Breast epithelium (tissue), 4 donors: ENCODE results near the gene POLR2L. TPM values are rescaled to one million over a fixed set of nuclear protein-coding genes. Genes with fewer than 3 reads are reported as not detected.

Experiments used
- DNase-seq, 2 donors: peaks; one replicate each; pipeline ENCODE4 v3.0.0-alpha.2; 2019; ENCODE audit warnings: low spot score in 2 of 2
- H3K27ac ChIP-seq, 2 donors: fragments of 200-600 bp; sonication (generic) in 1 of 2; one replicate each; pipeline ENCODE4 v1.5.1; 2016 to 2019; ENCODE audit warnings: mild to moderate bottlenecking in 1 of 2
- H3K27me3 ChIP-seq, 2 donors: fragments of 200-600 bp; sonication (generic) in 1 of 2; one replicate each; pipeline versions ENCODE4 v1.5.1 to v1.6.0; 2017 to 2019; ENCODE audit warnings: control low read depth in 1 of 2, mild to moderate bottlenecking in 1 of 2
- H3K36me3 ChIP-seq: fragments of 200-600 bp; one replicate; pipeline ENCODE4 v1.5.1; 2019
- H3K4me1 ChIP-seq, 2 donors: fragments of 200-600 bp; sonication (generic); one replicate each; pipeline ENCODE4 v1.5.1; 2016 to 2019; ENCODE audit warnings: control low read depth in 1 of 2
- H3K4me3 ChIP-seq, 3 donors: fragments of 200-600 bp; sonication (generic); 1 replicate in 2 of 3; 2 replicates in 1 of 3; pipeline ENCODE4 v1.5.1; 2016 to 2019; ENCODE audit warnings: mild to moderate bottlenecking in 3 of 3, moderate library complexity in 2 of 3
- H3K9me3 ChIP-seq, 2 donors: fragments of 200-600 bp; sonication (generic) in 1 of 2; one replicate each; pipeline ENCODE4 v1.5.1; 2016 to 2019; ENCODE audit warnings: control low read depth in 1 of 2
- POLR2A ChIP-seq: fragments of 450-650 bp; IDR thresholded peaks from one replicate; pipeline ENCODE4 v1.6.1; 2016; ENCODE audit warnings: antibody characterized with exemption, mild to moderate bottlenecking, moderate library complexity
- POLR2AphosphoS5 ChIP-seq, 3 donors: sonication (generic); formaldehyde crosslinking; IDR thresholded peaks; one replicate each; pipeline ENCODE4 v1.6.1; 2017; ENCODE audit warnings: antibody characterized with exemption in 3 of 3
- intact Hi-C: fragments of 100-400 bp; cut with DNase I; formaldehyde crosslinking; loops from one replicate; pipeline ENCODE4 v1.15.1; 2023; ENCODE audit warnings: low total_unique reads
- total RNA-seq, 3 donors: library from RNA; depleted of rRNA; stranded (reverse); fragments of >200 nt; gene quantifications; one replicate each; pipeline ENCODE4 v1.1.0, GENCODE V29; 2016
- TF ChIP-seq, protein P1 (sequence below), 3 donors: fragments of 450-650 bp; IDR thresholded peaks; one replicate each; pipeline ENCODE4 v1.5.1; 2016 to 2017; ENCODE audit warnings: antibody characterized with exemption in 3 of 3, mild to moderate bottlenecking in 3 of 3, moderate library complexity in 3 of 3

The POLR2L gene
- total RNA-seq, 3 donors from 2014 or later: 51.8 to 126 (median 96.7) TPM

DNA sequence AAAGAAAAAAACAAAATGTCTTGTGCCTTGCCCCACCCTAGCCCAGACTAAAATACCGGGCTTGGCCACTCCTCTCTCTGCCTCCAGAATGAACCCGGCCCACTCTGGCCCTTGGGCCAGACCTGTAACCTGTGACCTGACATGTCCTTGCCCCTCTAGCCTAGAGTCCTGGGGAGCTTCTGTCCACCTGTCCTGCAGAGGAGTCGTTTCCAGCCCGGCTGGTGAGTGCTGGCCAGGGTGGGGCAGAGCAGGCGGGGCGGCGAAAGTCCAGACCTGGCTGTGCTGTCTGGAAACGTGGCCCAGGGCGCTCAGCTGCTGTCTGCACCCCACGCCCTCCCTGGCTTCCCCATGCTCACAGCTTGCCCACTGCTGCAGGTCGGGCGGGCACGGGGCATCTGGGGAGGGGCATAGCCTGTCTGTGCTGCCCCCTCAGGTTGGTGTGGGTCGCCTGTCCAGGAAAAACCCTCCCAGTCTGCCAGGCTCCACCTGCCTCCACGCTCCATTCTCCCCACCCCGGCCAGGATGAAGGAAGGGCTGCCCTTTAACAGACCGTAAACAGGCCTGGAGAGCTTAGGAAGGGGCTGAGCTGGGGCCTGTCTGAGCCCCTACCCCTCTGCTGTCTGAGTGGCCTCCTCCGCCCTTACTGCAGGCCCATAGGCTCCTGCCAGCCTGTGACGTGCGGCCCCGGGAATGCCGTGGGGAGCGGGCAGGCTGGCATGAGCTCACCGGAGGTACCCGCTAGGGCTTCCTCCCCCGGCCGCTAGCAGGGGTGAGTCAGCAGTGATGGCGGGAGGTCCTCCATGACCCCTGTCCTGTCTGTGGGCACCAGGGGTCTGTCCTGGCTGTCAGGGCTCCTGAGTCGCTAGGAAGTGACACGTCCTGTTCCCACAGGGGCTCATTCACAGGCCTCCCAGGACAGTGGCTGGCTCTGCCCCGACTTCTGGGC, 7.7 kb downstream of the POLR2L start:
- no peaks in the 10 kb centered on the region for H3K36me3 ChIP-seq
- peaks cover 18 to 24% of the 10 kb centered on the region in 2 donors for H3K4me1 ChIP-seq
- TF ChIP-seq POLR2AphosphoS5 (IDR thresholded peaks at IDR 0.05): peak; percentile 44 to 65 (median 53)
- no peak for TF ChIP-seq POLR2A
- TF ChIP-seq, protein P1, sequence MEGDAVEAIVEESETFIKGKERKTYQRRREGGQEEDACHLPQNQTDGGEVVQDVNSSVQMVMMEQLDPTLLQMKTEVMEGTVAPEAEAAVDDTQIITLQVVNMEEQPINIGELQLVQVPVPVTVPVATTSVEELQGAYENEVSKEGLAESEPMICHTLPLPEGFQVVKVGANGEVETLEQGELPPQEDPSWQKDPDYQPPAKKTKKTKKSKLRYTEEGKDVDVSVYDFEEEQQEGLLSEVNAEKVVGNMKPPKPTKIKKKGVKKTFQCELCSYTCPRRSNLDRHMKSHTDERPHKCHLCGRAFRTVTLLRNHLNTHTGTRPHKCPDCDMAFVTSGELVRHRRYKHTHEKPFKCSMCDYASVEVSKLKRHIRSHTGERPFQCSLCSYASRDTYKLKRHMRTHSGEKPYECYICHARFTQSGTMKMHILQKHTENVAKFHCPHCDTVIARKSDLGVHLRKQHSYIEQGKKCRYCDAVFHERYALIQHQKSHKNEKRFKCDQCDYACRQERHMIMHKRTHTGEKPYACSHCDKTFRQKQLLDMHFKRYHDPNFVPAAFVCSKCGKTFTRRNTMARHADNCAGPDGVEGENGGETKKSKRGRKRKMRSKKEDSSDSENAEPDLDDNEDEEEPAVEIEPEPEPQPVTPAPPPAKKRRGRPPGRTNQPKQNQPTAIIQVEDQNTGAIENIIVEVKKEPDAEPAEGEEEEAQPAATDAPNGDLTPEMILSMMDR (IDR thresholded peaks at IDR 0.05): peak in 1 of 3 donors; percentile 21
- peak overlapping the region; percentile 84 to 93 for H3K27ac ChIP-seq
- no peaks in the 10 kb centered on the region for H3K27me3 ChIP-seq
- peak overlapping the region; percentile 71 to 79 (median 76) for H3K4me3 ChIP-seq
- intact Hi-C loops: no loop called here
- H3K9me3 ChIP-seq: no peaks in the 10 kb centered on the region
- DNase-seq: peak; percentile 88 to 92

DNA sequence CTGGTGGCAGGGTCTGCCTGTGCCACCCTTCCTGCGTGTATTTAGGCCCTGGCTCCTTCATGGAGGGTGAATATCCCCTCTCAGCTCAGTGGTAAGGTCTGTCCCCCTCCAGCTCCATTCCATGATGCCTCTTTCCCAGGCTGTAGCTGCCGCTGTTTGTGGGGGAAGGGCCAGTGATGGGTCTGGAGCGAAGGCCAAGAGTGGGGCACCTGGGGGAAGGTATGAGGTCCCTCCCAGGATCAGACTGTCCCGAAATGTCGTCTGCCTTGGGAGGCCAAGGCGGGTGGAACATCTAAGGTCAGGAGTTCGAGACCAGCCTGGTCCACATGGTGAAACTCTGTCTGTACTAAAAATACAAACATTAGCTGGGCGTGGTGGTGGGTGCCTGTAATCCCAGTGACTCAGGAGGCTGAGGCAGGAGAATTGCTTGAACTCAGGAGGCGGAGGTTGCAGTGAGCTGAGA, 8.4 kb downstream of the POLR2L start:
- no peaks in the 10 kb centered on the region for H3K9me3 ChIP-seq
- peak overlapping the region; percentile 71 to 79 (median 76) for H3K4me3 ChIP-seq
- no peaks in the 10 kb centered on the region for H3K36me3 ChIP-seq
- TF ChIP-seq POLR2A (no peak), POLR2AphosphoS5 (IDR thresholded peaks at IDR 0.05) (peak in 1 of 3 donors; percentile 45)
- TF ChIP-seq, protein P1 (IDR thresholded peaks at IDR 0.05): no peak
- no peak for DNase-seq
- no peaks in the 10 kb centered on the region for H3K27me3 ChIP-seq
- H3K4me1 ChIP-seq: peaks cover 21 to 30% of the 10 kb centered on the region in 2 donors
- intact Hi-C loops: no loop called here
- H3K27ac ChIP-seq: peak overlapping the region; percentile 84 to 93

DNA sequence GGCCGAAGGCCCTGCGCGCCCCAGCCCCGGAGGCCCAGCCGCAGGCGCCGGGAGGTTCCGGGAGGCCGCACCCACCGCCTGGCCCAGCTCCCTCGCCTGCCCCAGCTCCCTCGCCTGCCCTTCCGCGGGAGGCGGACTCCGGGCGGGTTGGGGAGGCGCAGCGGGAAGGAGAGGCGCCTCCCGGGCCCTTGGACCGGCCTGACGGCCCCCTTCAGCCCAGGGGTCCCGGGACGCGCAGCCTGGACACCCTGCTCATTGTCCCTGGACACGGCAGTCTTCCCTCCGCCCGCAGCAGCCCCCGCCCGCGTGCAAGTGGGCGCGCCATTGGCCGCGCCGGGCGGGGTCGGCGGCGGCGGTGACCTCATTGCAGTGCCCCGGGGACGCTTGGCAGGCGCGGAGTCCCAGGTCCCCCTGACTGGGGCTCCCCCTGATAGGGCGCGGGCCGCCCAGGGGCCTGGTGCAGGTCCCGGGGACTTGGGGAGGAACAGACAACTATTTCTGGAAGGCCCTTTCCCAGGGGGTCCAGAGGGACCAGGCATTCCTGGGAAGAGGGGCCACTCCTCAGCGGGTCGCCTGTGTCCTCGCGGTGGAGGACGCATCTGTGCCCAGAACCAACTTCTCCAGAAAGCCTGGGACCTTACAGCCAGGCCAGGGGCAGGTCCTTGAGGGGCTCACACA, 9.1 kb downstream of the POLR2L start:
- intact Hi-C loops: no loop called here
- Histone ChIP-seq H3K27ac (peak overlapping the region; percentile 84 to 93), H3K4me1 (peaks cover 27 to 37% of the 10 kb centered on the region in 2 donors), H3K27me3 (no peaks in the 10 kb centered on the region), H3K36me3 (no peaks in the 10 kb centered on the region), H3K4me3 (peak overlapping the region; percentile 71 to 79 (median 76)), H3K9me3 (no peaks in the 10 kb centered on the region)
- TF ChIP-seq POLR2A (no peak), POLR2AphosphoS5 (IDR thresholded peaks at IDR 0.05) (peak; percentile 19 to 40 (median 27))
- TF ChIP-seq, protein P1 (IDR thresholded peaks at IDR 0.05): no peak
- DNase-seq: no peak

DNA sequence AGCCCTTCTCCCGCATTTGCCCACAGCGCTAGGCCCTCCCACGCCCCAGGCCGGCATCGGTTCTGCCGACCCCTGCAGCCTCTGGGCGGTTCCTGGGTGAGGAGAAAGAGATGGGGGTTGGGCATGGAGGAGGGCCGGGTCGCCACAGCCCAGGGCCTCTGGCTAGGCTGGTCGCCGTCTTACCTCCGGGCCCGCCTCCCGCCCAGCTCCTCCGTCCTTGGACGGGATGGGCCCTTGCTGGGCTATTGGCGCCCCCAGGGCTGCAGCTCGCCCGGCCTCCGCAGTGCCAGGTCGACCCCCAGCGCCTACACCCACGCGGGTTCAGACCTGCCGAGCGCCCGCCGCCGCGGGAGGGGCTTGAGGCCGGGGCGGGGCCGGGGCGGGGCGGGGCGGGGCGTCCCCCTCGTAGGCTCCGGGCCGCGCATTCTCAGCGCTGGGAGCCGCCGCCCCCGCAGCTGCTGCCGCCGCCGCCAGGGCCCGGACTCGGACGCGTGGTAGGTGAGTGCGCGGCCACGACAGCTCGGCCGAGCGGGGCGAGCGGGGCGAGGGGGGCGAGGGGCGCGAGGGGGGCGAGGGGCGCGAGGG, 9.7 kb downstream of the POLR2L start, which contains the start of gene CD151:
TSS of gene CD151 (plus strand) at position 424 of the 585 bp plus-strand sequence. CDS start 3,118 bp downstream, outside the sequence.
- peak within 1 kb of the TSS; percentile 71 to 79 (median 76) for H3K4me3 ChIP-seq
- no peaks in the 10 kb centered on the region for H3K27me3 ChIP-seq
- TF ChIP-seq POLR2AphosphoS5 (IDR thresholded peaks at IDR 0.05) (peak in 1 of 3 donors; percentile 28), POLR2A (no peak)
- no peaks in the 10 kb centered on the region for H3K9me3 ChIP-seq
- H3K36me3 ChIP-seq: no peaks in the 10 kb centered on the region
- peak within 1 kb of the TSS; percentile 84 to 93 for H3K27ac ChIP-seq
- intact Hi-C loops: no loop called here
- DNase-seq: no peak
- peaks cover 29 to 41% of the 10 kb centered on the region in 2 donors for H3K4me1 ChIP-seq

DNA sequence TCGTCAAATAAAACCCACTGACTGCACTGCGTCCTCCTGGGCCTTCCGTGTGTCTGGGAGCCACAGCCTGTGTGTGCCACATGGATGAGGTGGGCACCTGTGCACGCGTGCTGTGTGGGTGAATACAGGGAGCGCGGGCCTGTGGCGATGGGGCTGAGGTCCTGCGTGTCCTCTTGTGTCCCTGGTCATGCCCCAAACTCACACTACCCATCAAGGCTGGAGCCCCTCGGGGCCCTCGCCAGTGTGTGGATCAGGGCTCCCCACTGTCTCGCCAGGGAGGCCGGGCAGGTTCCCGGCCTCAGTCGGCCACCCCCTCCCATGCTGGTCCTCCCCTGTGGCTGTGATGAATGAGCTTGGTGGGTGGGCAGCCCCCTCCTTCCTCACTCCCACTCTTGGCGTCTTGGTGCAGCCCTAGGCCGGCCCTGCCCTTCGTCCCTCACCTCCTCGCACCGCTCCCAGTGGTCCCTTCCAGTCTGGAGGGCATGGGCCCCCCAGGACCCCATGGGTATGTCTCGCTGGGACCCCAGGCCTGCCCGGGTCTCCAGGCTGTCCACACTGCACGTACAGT, 10.3 kb downstream of the POLR2L start:
- TF ChIP-seq POLR2AphosphoS5 (IDR thresholded peaks at IDR 0.05) (no peak), POLR2A (no peak)
- TF ChIP-seq, protein P1 (IDR thresholded peaks at IDR 0.05): no peak
- no peaks in the 10 kb centered on the region for H3K9me3 ChIP-seq
- peak overlapping the region; percentile 71 to 79 (median 76) for H3K4me3 ChIP-seq
- no peak for DNase-seq
- H3K27ac ChIP-seq: peak overlapping the region; percentile 84 to 93
- no peaks in the 10 kb centered on the region for H3K36me3 ChIP-seq
- peaks cover 35 to 45% of the 10 kb centered on the region in 2 donors for H3K4me1 ChIP-seq
- H3K27me3 ChIP-seq: no peaks in the 10 kb centered on the region
- intact Hi-C loops: no loop called here
